Renal cortical epithelial cell (primary cell): Measurements from ENCODE around the gene CACHD1. TPM values are rescaled to one million over a fixed set of nuclear protein-coding genes. Genes with fewer than 3 reads are reported as not detected.

Experiments
- DNase-seq: peaks from one replicate; pipeline ENCODE4 v3.0.0-alpha.2; 2011; ENCODE audit warnings: low read depth
- total RNA-seq: library from RNA; depleted of rRNA; stranded (reverse); fragments of >200 nt; gene quantifications from 2 replicates; pipeline ENCODE4 v1.2.3, GENCODE V29; 2014

CACHD1 gene
- 3.3 and 5.9 TPM in 2 replicates for total RNA-seq

DNA sequence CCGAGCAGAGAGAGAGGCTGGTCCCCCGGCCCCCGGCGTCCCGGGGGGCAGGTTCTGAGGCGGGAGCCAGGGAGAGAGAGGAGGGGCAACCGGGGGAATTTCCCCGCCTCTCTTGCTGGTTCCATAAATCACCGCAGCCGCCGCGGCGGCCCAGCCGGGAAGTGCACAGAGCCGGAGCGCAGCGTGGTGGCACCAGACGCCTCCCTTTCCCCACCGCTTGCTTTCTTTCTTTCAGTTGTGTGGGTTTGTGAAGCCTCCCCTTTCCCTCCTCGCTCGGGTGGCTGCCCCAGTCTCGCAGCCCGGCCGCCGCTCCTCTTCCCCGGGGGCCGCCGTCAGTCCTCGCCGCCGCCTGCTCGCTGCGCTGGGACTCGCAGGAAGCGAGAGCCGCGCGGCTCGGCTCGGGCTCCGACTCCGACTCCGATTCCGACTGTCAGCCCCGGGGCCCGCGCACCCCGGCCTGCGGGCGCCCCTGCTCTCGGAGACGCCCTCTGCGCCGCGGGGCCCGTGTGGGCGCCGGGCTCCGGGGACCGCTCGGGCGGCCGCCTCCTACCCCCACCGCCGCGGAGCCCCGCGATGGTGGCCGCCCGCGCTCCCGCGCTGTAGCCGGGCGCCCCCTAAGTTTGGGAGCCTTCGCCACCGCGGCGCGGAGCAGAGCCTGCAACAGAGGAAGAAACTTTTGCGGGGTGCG lies at the start of gene CACHD1:
TSS of gene CACHD1 (plus strand) at position 153 of the 688 bp plus-strand sequence. CDS start 616 bp downstream, outside the sequence.
- peak; percentile 57 for DNase-seq

DNA sequence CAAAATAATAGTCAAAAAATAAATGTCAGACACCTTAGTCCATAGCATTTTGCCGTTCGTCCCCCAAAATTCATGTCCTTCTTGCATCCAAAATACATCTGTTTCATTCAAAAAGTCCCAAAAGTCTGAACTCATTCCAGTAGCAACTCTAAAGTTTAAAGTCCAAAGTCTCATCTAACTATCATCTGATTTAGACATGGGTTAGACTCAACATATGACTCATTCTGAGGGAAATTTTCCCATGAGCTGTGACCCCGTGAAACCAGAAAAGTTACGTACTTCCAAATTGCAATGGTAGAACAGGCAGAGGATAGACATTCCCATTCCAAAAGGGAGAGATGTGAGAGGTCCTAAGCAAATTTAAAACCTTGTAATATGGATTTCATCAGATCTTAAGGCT lies 48.6 kb upstream of the CACHD1 start:
- peak; percentile 74 for DNase-seq

DNA sequence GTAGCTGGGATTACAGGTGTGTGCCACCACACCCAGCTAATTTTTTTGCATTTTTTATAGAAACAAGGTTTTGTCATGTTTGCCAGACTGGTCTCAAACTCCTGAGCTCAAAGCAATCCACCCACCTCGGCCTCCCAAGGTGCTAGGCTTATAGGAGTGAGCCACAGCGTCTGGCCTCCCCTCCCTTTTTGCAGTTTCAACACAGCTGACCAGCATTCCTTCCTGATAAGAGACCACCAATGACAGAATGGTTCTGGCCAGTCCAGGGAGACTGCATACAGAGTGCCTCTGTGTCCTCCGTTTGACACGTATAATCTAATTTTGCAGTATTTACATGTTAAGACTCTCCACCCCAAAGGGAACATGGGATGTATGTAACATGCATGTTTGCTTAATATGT lies 46.4 kb upstream of the CACHD1 start:
- DNase-seq: no peak

GRCh38 chr1:64424412-64424811 lies 45.5 kb upstream of the CACHD1 start:
- DNase-seq: no peak

DNA sequence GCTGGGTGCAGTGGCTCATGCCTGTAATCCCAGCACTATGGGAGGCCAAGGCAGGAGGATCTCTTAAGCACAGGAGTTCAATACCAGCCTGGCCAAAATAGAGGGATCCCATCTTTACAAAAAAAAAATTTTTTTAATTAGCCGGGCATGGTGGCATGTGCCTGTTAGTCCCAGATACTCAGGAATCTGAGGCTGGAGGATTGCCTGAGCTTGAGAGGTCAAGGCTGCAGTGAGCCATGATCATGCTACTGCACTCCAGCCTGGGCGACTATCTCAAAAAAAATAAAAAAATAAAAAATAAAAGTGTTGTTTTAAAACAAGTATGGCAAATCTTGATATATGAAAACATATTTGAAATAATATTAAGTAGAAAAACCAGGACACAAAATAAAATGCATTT lies 44.4 kb upstream of the CACHD1 start:
- no peak for DNase-seq

GRCh38 chr1:64426681-64427080 lies 43.2 kb upstream of the CACHD1 start:
- no peak for DNase-seq

DNA sequence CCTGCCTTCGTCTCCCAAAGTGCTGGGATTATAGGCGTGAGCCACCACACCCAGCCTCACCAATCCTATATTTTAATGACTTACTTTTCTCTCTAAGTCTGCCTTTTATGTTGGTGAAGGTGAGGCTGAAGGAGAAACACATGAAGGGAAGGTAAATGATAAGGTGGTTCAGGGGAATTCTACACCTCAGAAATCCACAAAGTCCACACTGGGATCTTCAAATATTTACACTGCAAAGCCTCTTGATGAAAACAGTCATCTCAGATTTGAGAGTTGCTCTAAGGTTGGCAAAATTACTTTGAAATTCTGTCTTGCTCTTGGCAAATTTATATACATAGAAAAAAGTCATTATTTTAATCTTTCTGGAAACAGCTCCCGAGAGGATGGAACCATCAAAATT lies 42.0 kb upstream of the CACHD1 start:
- no peak for DNase-seq

- DNase-seq: no peak
Measured at GRCh38 chr1:64433308-64433707, 36.6 kb upstream of the CACHD1 start.

DNA sequence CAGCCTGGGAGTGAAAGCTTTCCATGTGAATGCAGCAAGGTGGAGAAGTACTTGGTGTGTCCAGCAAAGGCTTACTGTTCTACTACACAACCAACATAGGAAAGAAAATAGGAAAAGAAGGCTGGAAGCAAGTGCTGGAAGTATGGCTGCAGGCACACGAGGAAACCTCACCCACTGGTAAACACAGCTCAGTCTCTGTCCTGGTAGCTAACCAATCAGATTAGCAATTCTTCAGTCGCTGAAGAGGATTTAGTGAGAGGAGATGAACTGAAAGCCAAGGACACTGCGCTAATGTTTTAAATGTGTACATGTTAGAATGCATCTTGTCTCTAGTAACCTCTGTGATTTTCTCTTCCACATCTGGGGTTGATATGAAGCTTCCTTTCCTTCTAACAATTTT lies 36.2 kb upstream of the CACHD1 start:
- DNase-seq: no peak

- no peak for DNase-seq
Measured at GRCh38 chr1:64435000-64435399, 34.9 kb upstream of the CACHD1 start.

DNA sequence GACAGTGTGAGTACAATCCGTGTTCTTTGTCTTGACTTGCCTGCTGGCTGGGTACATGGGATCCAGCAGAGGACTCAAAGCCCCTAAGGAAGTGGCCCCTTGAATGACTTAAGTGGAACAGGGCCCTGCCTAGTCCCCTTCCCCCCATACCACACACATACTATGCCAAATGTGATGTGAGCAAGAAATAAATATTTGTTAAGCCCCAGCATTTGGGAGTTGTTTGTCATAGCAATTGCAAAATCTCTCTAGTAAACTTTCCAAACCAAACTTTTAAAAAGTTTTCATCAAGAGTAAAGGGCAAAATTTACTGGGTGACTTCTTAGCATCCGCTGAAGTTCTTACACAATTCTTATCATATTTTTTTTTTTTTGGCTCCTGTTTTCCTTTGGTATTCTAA lies 32.5 kb upstream of the CACHD1 start:
- no peak for DNase-seq

GRCh38 chr1:64440183-64440826 lies 29.6 kb upstream of the CACHD1 start:
- DNase-seq: no peak

DNA sequence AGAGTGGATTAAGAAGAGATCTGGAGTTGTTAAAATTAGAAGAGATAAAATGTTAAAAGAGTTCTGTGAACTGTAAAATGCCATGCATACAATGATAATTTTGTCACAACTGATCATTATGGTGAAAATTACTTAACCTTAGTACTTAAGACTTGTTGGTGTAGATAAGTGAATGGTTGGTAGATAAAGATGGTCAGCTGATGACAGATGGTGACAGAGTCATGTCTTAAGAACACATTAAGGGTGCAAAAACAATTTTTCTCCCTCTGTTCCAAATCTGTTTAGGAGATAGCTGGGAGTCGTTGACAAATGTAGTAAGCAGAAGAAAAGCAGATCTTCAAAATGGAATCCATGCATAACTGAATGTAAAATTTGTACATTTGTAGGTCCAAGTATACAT lies 18.5 kb upstream of the CACHD1 start:
- no peak for DNase-seq

DNA sequence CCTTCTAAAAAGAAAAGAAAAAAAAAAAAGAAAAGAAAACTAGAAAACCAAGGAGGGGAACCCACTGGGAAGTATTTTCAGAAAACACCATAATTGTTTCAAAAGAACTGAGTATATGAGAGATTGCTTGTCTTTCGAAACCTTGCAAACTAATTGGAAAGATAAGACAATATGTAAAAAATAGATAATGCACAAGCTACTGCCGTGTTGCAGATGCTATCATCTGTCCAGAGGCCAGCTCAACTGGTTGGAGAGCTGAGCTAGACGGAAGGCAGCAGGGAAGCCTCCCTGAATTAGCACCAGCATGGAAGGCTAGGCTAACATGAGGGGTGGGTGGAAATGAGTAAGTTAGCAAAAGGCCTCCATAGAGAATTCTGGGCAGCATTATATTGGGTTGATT lies 16.2 kb upstream of the CACHD1 start:
- no peak for DNase-seq

DNA sequence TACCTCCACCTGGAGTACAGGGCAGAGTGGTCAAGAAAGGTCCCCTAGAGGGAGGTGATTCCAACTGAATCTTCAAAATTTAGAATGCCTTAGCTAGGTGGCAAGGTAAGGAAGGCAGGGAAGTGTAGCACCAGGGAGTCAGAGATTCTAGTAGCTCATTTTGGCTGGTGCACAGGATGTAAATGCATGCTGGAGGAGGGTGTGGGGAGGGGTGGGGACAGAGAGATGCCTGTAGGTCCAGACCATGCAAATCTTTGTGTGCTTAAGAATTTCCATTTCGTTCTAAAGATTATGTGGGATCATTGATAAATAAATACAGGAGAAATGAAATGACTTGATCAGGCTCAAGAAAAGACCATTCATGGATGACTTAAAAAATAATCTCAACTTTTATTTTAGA lies 11.0 kb upstream of the CACHD1 start:
- no peak for DNase-seq

- no peak for DNase-seq
Measured at GRCh38 chr1:64459743-64460142, 10.2 kb upstream of the CACHD1 start.

- DNase-seq: no peak
Measured at GRCh38 chr1:64466033-64466432, 3.9 kb upstream of the CACHD1 start.

DNA sequence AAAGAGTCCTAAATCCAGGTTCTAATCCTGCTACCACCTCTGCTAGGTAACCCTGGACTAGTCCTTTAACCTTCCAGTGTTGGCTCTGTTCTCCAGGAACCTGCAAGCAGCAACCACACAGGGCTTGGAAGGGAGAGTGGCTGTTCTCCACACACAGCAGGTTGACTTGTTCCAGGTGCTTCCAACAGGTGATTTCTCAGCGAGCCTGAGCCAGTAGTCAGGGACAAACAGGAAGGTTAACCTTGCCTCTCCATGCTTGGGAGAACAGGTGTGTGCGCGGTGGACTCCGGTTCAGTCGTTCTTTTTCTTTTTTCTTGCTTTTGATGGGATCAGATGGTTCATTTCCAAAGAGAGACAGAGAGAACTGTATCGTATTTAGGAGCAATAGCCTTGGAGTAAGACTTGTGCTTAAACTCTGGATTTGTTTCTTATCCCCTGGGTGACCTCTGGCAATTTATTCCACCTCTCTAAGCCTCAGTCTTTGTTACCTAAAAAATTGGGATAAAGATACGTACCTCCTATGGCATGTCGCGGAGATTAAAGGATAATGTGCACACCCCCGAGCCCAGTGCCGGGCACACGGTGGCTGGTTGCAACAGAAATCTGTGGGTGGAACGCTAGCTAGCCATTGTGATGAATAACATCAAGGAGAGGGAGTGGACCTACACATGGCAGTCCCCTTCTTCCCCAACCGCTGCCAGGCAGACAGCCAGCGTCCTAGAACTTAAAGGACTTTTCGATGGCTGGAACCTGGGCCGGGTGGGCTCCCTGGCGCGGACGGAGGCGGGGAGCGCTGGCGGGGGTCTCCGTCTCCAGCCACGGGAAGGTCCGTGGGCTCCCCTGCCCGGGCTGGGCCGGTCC lies 583 bp upstream of the CACHD1 start:
- no peak for DNase-seq

GRCh38 chr1:64470665-64471217 lies 812 bp downstream of the CACHD1 start:
- no peak for DNase-seq

GRCh38 chr1:64471218-64472039 lies 1.5 kb downstream of the CACHD1 start:
- DNase-seq: no peak

- no peak for DNase-seq
Measured at GRCh38 chr1:64472040-64472376, 2.1 kb downstream of the CACHD1 start.

DNA sequence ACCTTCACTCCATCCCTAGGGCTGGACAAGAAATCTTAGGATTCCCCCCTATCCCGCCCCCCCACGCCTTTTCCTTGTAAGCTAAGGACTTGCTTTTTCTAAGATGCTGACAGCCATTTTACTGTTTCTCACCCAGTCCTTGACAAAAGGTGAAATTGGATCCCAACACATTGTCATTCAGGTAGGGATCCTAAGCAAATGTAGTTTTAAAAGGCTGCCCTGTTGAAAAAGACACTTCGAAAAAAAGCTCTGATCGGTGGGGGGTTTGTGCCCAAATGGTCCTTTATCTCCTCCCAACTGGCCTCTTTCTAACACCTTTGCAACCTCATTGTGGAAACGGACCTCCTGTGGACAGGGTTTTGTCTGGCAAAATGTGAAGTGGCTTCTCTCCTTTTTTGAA lies 2.9 kb downstream of the CACHD1 start:
- no peak for DNase-seq
